Tibial nerve (tissue), 4 donors: ENCODE data around the gene HRNR.

Experiments
- CTCF ChIP-seq, 5 experiments: fragments of 200-600 bp in 3 of 5; fragments of 450-650 bp in 2 of 5; sonication (generic) in 3 of 5; IDR thresholded peaks; one replicate each; pipeline ENCODE4 v1.5.1; 2016 to 2019; ENCODE audit warnings: antibody characterized with exemption in 5 of 5, mild to moderate bottlenecking in 3 of 5, moderate library complexity in 2 of 5
- EP300 ChIP-seq, 2 donors: sonication (generic); formaldehyde crosslinking; IDR thresholded peaks; one replicate each; pipeline ENCODE4 v1.6.1; 2017; ENCODE audit warnings: antibody characterized with exemption in 2 of 2, mild to moderate bottlenecking in 1 of 2
- POLR2A ChIP-seq, 2 donors: fragments of 450-650 bp; IDR thresholded peaks; one replicate each; pipeline ENCODE4 v1.6.1; 2017; ENCODE audit warnings: antibody characterized with exemption in 2 of 2, mild to moderate bottlenecking in 2 of 2, moderate library complexity in 2 of 2

GRCh38 chr1:152244576-152245273 is 20.7 kb upstream of the HRNR start:
- TF ChIP-seq CTCF (IDR thresholded peaks at IDR 0.05) (no peak), POLR2A (IDR thresholded peaks at IDR 0.05) (no peak), EP300 (IDR thresholded peaks at IDR 0.05) (no peak)
